Activated naive CD4-positive, alpha-beta T cell treated with anti-CD3 and anti-CD28 coated beads, Interleukin-2, amount 50 U/mL, for 24 hours (primary cell): ENCODE results near the gene TRIM26.
"Not testable (repeated sequence)": the region's sequence is repeated elsewhere in the genome, so short reads cannot be mapped to it uniquely, and the experiment has no call there.

Experiments used
- H3K27ac Mint-ChIP-seq: one replicate; pipeline ENCODE4 v1.8.0; 2021; ENCODE audit warnings: mild to moderate bottlenecking, mixed read lengths
- H3K27me3 Mint-ChIP-seq: one replicate; pipeline ENCODE4 v1.8.0; 2021; ENCODE audit warnings: mixed read lengths
- H3K36me3 Mint-ChIP-seq: one replicate; pipeline ENCODE4 v1.8.0; 2021; ENCODE audit warnings: mixed read lengths
- H3K4me1 Mint-ChIP-seq: one replicate; pipeline ENCODE4 v1.8.0; 2021; ENCODE audit warnings: mixed read lengths
- H3K4me3 Mint-ChIP-seq: one replicate; pipeline ENCODE4 v1.8.0; 2021; ENCODE audit warnings: mild to moderate bottlenecking, mixed read lengths
- H3K9me3 Mint-ChIP-seq: one replicate; pipeline ENCODE4 v1.8.0; 2021; ENCODE audit warnings: mixed read lengths

TRIM26 gene

DNA sequence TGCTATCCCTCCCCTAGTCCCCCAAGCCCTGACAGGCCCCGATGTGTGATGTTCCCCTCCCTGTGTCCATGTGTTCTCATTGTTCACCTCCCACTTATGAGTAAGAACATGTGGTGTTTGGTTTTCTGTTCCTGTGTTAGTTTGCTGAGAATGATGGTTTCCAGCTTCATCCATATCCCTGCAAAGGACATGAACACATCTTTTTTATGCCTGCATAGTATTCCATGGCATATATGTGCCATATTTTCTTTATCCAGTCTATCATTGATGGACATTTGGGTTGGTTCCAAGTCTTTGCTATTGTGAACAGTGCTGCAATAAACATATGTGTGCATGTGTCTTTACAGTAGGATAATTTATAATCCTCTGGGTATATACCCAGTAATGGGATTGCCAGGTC is 48.0 kb downstream of the TRIM26 start:
- H3K27ac Mint-ChIP-seq, H3K9me3 Mint-ChIP-seq, H3K36me3 Mint-ChIP-seq, H3K4me3 Mint-ChIP-seq: not testable (repeated sequence)
- peaks cover 15% of the 10 kb centered on the region for H3K27me3 Mint-ChIP-seq
- H3K4me1 Mint-ChIP-seq, result peaks cover 11% of the 10 kb centered on the region

DNA sequence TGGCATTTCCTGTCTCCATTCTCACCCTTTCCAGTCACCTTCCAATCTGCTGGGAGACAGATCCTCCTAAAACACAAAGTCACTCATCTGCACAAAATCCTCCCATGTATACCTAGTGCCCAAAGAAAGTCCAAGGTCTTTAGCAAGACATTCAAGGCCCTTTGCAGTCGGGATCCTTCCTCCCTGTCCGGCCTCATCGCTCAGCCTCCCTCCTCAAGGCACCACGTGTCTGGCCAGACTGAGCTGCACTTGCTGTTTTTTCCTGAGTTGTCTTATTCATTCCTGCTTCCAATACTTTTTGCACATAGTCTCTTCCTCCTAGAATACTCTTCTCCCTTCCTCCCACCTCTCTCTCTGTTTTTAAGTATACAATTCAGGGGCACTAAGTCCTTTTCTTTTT is 48.5 kb downstream of the TRIM26 start:
- Mint-ChIP-seq H3K27ac (no peak overlapping the region), H3K4me1 (peaks cover 8% of the 10 kb centered on the region), H3K36me3 (no peaks in the 10 kb centered on the region), H3K4me3 (no peak overlapping the region), H3K9me3 (no peaks in the 10 kb centered on the region), H3K27me3 (peaks cover 9% of the 10 kb centered on the region)

DNA sequence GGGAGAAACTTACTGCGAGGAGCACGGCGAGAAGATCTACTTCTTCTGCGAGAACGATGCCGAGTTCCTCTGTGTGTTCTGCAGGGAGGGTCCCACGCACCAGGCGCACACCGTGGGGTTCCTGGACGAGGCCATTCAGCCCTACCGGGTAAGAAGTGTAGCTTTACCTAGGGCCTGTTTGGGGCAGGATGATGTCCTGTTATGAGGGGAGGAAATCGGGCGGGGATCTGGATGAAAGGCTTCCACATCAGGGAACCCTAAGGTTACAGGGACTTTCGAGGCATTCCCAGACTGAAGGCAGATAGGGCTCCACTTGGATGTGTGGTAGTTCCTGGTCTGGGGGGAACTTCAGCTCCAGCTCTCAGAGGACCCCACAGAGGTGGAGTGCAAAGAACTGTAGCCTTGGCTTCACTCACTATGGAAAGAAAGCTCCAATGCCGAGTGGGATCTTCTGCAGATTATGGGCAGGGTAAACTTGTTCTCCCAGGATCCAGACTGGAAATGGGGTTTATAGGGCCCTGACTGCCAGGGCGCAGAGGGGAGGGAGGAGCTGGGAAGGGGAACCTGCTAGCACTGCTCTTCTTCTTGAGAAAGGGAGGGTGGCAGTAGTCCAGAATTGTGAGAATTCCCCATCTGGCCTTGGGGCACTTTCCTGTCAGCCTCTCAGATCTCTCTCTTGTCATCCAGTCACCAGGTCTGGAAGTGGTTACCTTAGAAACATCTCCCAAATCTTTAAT is 49.1 kb downstream of the TRIM26 start:
- peaks cover 7% of the 10 kb centered on the region for H3K27me3 Mint-ChIP-seq
- H3K36me3 Mint-ChIP-seq, result no peaks in the 10 kb centered on the region
- H3K4me1 Mint-ChIP-seq, result peaks cover 8% of the 10 kb centered on the region
- H3K27ac Mint-ChIP-seq, result no peak overlapping the region
- H3K9me3 Mint-ChIP-seq, result no peaks in the 10 kb centered on the region
- no peak overlapping the region for H3K4me3 Mint-ChIP-seq

DNA sequence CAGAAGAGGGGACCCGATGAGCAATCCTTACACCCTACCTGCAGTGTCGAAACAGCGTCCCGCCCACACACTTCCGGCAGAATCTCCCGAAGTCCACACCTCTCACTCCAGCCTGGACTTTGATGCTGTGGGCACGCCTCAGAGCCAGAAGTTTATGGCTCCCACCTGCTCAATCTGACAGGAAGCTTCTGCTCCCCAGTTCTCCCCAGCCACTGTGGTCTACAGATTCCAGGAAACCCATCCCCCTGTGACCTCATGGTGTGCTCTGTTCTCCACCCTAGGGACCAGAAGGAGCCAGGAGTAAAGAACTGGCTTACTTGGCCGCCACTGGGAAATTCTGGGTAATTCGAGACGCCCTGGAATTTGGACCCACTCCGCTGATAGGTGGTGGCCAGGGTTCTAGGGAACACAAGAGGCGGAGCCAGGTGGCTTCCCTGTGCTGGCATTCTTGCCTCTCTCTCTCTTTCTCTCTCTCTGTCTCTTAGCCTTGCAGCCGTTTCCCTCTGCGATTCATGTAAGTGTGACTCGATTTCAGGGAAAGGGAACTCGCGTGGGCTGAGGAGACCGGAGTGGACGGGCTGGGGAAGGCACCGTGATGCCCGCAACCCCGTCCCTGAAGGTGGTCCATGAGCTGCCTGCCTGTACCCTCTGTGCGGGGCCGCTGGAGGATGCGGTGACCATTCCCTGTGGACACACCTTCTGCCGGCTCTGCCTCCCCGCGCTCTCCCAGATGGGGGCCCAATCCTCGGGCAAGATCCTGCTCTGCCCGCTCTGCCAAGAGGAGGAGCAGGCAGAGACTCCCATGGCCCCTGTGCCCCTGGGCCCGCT is 49.9 kb downstream of the TRIM26 start, which contains the start of gene TRIM15:
TSS of gene TRIM15 (plus strand) at position 457 of the 828 bp plus-strand sequence. CDS start at position 596, 139 bp downstream.
- Mint-ChIP-seq H3K27ac (no peak within 1 kb of the TSS), H3K9me3 (no peaks in the 10 kb centered on the region), H3K4me1 (peaks cover 8% of the 10 kb centered on the region), H3K4me3 (no peak within 1 kb of the TSS), H3K36me3 (no peaks in the 10 kb centered on the region), H3K27me3 (peaks cover 6% of the 10 kb centered on the region)

DNA sequence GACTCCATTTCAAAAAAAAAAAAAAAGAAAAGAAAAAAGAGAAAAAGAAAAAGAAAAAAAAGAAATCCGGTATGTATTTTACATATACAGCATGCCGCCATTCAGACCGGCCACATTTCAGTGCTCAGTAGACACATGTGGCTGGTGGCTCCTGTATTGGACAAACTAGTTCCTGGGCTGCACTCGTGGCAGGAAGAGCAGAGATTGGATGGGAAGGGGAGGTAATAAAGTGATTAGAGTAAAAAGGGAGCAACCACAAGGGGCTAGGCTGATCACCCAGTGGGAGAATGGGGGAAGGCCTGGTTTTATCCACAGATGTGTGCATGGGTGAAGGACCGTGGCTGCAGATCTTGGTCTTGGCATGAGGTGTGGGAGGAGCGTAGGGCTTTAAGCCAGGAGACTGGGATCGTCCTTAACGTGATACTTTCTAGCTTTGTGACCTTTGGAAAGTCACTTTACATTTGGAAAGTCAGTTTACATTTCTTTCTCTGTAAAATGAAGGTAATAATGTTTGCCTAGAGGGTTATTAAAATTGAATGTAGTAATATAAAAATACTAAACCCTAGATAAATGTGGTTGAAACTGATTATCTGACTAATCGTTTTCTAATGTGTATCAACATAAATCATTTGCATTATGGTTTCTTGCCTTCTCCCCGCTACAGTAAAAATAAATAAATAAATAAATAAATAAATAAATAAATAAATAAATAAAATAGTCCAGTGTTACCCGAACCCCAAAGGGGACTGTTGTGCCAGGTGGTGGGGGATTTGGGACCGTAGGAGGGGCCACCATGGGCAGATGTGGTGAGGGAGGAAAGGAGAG is 50.7 kb downstream of the TRIM26 start:
- H3K27ac Mint-ChIP-seq, result no peak overlapping the region
- H3K27me3 Mint-ChIP-seq, result no peaks in the 10 kb centered on the region
- no peaks in the 10 kb centered on the region for H3K36me3 Mint-ChIP-seq
- no peak overlapping the region for H3K4me3 Mint-ChIP-seq
- H3K9me3 Mint-ChIP-seq, result no peaks in the 10 kb centered on the region
- peaks cover 4% of the 10 kb centered on the region for H3K4me1 Mint-ChIP-seq

DNA sequence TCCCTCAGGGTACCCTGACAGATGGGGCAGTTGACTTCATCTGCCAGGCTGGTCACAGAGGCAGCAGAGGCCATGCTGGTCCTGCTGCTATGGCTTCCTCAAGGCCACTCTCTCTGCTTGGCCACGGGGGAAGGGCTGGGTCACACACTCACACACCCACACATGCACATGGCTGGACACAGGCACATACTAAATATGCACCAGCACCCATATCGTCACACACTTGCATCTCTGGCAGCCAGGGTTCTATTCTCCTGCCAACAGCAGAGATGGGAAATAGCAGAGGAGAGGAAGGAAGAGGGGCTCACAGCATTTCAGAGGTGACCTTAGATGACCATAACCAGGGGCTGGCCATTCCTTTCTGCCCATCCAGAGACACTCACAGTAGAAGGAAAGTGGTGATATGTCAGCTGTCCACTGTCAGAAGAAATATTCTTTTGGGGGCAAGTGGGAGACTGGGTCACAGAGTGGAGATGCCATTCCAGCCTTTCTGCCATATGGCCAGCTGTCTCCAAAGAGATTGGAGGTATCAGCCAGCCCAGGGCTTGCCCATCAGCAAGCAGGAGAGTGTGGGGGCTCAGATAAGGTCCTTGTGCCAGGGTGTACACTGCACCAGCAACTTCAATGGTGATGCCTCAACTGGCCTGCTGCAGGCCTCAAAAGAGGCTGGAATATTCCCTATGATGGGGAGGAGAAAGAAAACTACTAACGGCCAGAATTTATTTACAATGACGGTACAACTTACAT is 52.2 kb downstream of the TRIM26 start, which contains the start of gene TRIM10:
TSS of gene TRIM10 (minus strand) at position 427 of the 747 bp plus-strand sequence. CDS start at position 74, 353 bp downstream.
- H3K4me1 Mint-ChIP-seq, result peaks cover 4% of the 10 kb centered on the region
- no peak within 1 kb of the TSS for H3K4me3 Mint-ChIP-seq
- peaks cover 2% of the 10 kb centered on the region for H3K27me3 Mint-ChIP-seq
- no peak within 1 kb of the TSS for H3K27ac Mint-ChIP-seq
- H3K36me3 Mint-ChIP-seq, result no peaks in the 10 kb centered on the region
- no peaks in the 10 kb centered on the region for H3K9me3 Mint-ChIP-seq

DNA sequence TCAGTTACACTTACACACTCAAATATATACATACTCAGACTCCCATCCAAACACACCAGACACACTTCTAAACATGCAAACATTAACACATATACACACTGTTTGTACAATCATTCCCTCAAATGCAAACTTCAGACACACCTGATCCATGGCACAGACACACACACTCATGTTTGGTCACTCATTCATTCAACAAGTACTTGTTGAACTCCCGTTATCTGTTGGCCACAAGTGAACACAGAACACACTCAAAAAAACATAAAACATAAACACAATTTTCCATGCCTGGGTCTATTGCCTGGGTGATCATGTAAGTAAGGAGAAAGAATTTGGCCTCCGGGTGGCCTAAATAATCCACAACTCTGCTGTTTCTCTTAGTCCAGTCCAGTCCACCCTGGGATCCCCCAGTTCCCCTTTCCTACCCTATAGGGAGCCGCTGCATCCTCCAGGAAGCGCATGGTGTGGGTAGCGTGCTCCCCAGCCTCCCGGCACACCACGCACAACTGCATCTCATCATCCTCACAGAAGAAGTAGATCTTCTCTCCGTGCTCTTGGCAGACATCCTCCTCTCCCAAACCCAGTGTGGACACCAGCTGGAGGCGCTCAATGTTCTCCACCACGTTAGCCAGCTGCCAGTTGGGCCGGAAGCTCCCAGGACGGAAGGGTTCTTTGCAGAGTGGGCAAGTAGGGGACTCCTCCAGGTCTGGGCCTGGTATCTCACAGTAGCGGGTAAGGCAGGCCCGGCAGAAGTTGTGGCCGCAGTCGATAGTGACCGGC is 53.0 kb downstream of the TRIM26 start:
- H3K36me3 Mint-ChIP-seq, result no peaks in the 10 kb centered on the region
- H3K4me3 Mint-ChIP-seq, result no peak overlapping the region
- H3K4me1 Mint-ChIP-seq, result peaks cover 4% of the 10 kb centered on the region
- no peak overlapping the region for H3K27ac Mint-ChIP-seq
- peaks cover 2% of the 10 kb centered on the region for H3K27me3 Mint-ChIP-seq
- H3K9me3 Mint-ChIP-seq, result no peaks in the 10 kb centered on the region

DNA sequence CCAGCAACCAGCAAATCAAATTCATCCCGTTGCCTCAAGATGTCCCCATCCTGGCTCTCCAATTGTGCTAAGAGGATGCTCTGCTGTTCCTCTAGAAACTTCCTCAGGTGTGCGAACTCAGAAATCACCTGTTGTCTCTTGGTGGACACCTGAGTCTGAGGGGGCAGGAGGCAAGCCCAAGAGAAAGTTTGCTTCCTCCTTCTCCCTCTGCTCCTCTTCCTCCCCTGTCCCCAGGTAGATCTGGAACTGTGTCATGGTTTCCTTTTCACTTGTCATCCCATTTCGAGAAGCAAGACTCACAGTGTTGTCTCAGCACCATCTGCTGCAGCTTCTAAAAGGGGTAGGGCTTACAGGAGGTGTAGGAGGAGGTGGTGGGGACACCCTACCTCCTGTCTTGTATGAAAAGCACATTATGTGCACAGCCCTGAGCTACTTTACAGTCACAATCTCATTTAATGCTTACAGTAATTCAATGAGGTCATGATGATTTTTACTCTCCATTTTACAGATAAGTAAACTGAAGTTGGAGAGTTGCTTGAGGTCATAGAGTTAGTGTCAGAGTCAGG is 54.6 kb downstream of the TRIM26 start:
- H3K36me3 Mint-ChIP-seq, result no peaks in the 10 kb centered on the region
- peaks cover 4% of the 10 kb centered on the region for H3K27me3 Mint-ChIP-seq
- peaks cover 4% of the 10 kb centered on the region for H3K4me1 Mint-ChIP-seq
- no peak overlapping the region for H3K27ac Mint-ChIP-seq
- no peaks in the 10 kb centered on the region for H3K9me3 Mint-ChIP-seq
- H3K4me3 Mint-ChIP-seq, result no peak overlapping the region

DNA sequence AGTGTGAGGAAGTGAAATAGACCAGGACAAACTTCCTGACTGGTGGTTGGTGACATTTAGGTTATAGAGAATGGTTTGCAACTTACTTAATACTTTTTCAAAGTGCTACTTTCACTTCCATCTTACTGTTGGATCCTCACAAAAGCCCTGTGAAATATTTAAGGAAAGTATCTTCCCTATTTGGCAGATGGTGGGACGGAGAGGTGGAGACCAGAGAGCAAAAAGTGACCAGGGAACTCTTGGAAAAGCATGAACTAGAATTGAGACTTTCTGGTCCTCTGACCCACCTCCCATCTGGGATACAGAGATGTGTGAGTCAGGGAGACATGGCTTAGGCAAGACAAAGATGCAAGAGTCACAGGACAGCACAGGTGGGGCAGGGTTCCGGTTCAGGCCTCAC is 55.2 kb downstream of the TRIM26 start:
- no peak overlapping the region for H3K4me3 Mint-ChIP-seq
- H3K27ac Mint-ChIP-seq, result no peak overlapping the region
- H3K27me3 Mint-ChIP-seq, result peaks cover 4% of the 10 kb centered on the region
- H3K4me1 Mint-ChIP-seq, result peaks cover 4% of the 10 kb centered on the region
- H3K36me3 Mint-ChIP-seq, result no peaks in the 10 kb centered on the region
- H3K9me3 Mint-ChIP-seq, result no peaks in the 10 kb centered on the region

DNA sequence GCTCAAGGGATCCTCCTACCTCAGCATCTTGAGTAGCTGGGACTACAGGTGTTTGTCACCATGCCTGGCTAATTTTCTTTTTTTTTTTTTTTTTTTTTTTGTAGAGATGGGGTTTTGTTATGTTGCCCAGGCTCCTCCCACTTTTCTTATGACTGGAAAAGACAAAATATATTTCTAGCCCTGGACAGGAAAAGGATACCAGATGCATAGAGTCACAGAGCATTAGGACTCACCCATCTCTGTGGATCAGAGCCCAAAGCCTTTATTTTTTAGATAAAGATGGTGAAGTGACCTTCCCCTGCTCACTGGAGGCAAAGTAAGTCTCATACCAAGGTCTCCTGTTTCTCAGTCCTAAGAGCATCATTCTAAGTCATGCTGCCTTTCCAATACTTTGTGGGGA is 55.6 kb downstream of the TRIM26 start:
- H3K27ac Mint-ChIP-seq, result no peak overlapping the region
- peaks cover 4% of the 10 kb centered on the region for H3K27me3 Mint-ChIP-seq
- no peaks in the 10 kb centered on the region for H3K36me3 Mint-ChIP-seq
- H3K9me3 Mint-ChIP-seq, result no peaks in the 10 kb centered on the region
- H3K4me1 Mint-ChIP-seq, result peaks cover 4% of the 10 kb centered on the region
- H3K4me3 Mint-ChIP-seq, result no peak overlapping the region

DNA sequence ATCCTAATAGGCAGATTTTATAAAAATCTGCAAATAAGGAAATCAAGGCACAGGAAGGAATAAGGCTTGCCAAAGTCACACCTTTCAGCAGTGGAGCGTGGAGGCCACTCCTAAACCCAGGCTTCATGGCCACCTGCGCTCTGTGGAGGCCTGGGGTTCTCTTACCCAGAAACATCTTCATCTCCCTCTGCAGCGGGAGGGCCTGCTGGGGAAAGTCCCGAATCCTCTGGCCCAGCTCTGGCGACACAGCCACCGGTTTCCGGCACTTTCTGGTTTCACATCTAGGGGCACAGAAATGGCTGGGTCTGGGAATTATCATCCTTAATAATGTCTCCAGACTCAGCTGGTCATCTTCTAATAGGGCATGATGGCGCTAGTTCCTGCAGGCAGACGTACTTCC is 56.4 kb downstream of the TRIM26 start:
- no peaks in the 10 kb centered on the region for H3K9me3 Mint-ChIP-seq
- peaks cover 4% of the 10 kb centered on the region for H3K27me3 Mint-ChIP-seq
- H3K4me1 Mint-ChIP-seq, result no peaks in the 10 kb centered on the region
- no peak overlapping the region for H3K27ac Mint-ChIP-seq
- no peak overlapping the region for H3K4me3 Mint-ChIP-seq
- no peaks in the 10 kb centered on the region for H3K36me3 Mint-ChIP-seq

DNA sequence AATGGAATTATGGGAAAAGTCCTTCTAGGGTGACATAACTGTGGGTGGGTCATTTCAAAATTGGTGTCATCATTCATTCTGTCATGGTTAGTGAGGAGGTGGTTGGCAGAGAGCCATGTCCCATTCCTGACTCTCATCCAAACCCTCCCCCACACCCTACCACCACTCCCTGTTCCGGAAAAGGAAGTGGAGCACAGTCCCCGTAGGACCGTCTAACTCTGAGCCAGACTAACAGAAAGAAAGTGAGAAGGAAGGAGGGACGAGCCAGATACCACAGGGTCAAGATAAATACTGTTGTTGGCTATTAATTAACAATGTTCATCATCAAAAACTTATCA is 57.0 kb downstream of the TRIM26 start:
- Mint-ChIP-seq H3K36me3 (no peaks in the 10 kb centered on the region), H3K4me3 (no peak overlapping the region), H3K4me1 (peaks cover 4% of the 10 kb centered on the region), H3K9me3 (no peaks in the 10 kb centered on the region), H3K27me3 (peaks cover 4% of the 10 kb centered on the region), H3K27ac (no peak overlapping the region)

DNA sequence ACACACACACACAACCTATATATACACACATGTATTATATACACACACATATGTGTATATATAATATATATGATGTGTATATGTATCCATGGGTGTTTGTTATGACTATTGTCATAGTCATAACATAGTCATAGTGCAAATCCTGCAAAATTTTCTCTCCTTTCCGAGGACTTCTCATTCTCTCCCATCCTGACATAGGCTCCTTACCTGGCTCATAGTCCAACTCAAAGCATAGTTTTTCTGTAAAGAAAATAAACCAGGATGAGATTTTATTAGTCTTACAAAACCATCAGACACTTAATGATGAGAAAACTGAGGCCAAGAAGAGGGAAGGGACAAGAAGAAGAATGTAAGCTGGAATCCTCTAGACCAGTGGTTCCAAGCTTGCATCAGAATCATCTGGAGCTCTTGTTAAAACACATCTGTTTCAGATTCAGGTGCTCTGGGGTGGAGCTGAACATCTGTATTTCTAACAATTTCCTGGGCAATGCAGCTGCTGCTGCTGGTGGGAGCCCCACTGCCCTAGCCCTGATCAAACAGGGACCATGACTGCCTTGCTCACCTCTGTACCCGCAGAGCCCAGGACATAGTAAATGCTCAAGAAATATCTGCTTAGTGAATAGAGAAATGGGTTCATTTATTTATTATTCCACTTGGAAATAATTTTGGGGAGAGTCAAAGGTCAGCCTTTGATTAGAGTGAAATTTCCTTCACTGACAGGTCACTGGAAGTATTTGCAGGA is 57.5 kb downstream of the TRIM26 start:
- H3K27me3 Mint-ChIP-seq, result peaks cover 4% of the 10 kb centered on the region
- H3K27ac Mint-ChIP-seq, result no peak overlapping the region
- no peaks in the 10 kb centered on the region for H3K9me3 Mint-ChIP-seq
- no peaks in the 10 kb centered on the region for H3K36me3 Mint-ChIP-seq
- no peak overlapping the region for H3K4me3 Mint-ChIP-seq
- peaks cover 4% of the 10 kb centered on the region for H3K4me1 Mint-ChIP-seq
